Stimulated activated CD4-positive, alpha-beta T cell treated with anti-CD3 and anti-CD28 coated beads, Interleukin-4, amount 100 ng/mL, for 1 hour (primary cell): ENCODE measurements around the gene SPC24.

Experiments
- DNase-seq: peaks from one replicate; pipeline ENCODE4 v3.0.0-alpha.2; 2020

SPC24 gene

DNA sequence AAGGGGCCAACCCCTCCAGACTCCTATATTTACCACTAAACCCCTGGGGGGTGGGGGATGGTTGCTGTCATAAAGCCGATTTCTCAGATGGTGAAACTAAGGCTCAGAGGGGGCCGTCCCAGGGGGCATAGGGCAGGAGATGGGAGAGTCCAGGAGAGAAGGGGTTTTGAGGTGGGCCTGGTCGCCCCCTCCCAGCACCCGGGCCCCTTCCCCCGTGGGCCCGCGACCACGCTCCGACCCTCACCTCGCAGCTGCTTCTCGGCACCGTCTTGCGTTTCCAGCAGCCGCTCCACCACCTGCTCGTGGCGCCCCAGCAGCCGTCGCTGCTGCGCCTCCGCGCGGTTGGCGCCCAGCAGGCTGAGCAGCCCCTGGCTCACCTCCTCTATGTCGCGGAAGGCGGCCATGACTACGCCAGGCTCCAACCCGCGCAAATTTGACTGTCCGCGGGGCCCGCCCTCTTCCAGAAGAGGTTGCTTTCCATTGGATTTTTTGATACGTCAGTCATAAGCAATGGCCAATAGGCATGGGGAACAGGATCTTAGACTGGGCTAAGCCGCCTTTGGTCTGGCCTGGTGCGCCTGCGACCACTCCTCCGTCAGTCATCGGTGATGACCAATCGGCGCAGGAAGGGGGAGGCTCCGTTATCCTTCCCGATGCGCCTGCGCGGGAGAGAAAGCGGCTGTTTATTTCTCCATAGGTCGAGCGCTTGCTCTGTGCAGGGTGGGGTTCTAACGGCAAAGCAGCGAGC lies at the start of gene SPC24:
SPC24 (minus strand) TSS at position 410 of the 748 bp plus-strand sequence; CDS start at position 404, 6 bp downstream.
- peak; percentile 87 for DNase-seq

- DNase-seq = no peak
These were observed 49.4 kb upstream of the SPC24 start for GRCh38 chr19:11204943-11205349.

DNA sequence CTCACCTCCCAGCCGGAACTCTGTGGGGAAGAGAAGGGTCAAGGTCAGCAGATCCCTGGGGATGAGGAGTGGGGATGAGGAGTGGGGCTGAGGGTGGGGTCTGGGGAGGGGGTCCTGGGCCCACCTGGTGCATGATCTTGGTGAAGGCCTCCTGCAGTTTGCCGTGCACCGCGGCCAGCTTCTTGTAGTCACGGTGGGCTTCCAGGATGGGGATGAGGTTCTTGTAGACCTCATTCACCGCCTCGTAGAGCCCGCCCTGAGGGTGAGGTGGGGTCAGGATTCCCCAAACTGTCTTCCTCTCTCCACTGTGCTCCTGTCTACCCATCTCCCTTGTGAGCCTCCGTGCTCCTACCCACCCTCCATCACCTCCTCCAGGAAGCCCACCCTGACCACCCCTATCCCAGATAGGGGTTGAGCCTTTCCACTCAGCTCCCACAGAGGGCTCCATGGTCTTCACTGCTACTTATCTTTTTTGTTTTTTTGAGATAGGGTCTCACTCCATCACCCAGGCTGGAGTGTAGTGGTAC lies 48.6 kb upstream of the SPC24 start:
- no peak for DNase-seq

GRCh38 chr19:11203194-11204075 lies 47.9 kb upstream of the SPC24 start:
- peak; percentile 46 for DNase-seq

DNA sequence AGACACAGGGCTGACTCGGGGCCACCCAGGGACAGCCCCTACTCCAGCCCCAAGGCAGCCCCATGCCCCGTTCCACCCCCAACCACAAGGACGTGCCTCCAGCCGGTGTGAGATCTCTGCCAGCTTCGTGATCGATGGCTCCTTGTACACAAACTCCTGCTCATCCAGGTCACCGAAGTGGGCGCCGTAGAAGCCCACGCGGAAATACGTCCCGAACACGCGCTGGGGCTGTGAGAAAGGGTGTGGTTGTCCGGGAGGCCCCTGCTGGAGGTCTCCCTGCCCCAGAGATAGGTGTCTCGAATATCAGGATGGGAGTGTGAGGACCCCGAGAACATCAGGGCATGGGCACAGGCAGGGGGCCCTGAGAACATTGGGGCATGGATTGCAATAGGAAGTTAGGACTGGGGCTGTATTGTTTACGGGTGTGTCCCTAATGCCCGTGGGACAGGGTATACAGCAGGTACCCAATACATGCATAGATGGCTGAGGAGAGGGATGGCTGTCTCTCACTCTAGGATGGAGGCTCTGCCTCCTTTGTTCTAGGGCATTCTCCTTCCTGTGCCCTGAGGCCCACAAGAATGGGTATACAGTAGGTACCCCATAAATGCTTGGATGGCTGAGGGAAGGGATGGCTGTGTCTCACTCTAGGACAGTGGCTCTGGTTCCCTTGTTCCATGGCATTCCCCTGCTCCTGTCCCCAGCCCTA lies 47.1 kb upstream of the SPC24 start:
- no peak for DNase-seq

GRCh38 chr19:11201791-11202190 lies 46.2 kb upstream of the SPC24 start:
- no peak for DNase-seq

DNA sequence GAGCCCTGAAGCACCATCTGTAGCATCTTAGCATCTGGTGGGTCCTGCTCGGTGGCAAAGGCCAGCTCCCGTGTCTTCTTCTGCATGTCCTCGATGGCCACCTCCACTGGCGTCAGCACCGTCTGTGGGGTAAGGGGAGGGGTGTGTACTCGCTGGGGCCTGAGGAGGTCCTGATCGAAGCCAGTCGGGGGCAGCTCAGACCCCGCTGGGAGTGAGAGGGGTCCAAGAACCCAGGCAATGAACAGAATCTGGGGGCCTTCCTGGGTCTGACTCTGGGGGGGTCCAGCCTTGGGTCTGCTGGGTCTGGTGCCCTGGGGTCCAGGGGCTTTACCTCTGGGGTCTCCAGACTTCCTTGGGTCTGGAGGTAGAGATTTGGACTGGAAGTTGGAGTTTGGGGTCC lies 45.3 kb upstream of the SPC24 start:
- no peak for DNase-seq

DNA sequence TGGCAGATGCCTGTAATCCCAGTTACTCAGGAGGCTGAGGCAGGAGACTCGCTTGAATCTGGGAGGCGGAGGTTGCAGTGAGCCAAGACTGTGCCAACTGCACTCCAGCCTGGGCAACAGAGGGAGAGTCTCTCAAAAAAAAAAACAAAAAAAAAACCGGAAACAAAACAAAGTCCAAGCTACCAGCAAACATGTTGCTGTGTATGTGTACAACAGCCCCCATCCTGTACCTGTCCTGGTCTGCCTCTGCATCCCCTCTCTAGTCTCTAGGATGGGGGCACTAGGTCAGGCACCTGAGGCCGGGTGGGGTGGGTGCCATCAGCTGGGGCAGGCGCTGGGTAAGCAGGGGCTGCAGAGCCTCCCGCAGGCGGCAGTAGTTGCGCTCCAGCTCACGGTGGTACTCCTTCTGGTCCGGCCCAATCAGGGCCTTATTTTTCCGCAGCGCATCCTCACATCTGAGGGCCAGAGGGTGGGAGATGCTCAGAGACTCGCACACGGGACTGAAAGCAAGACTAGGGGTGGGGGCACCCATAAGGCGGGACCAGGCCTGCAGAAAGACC lies 44.5 kb upstream of the SPC24 start:
- no peak for DNase-seq

- DNase-seq = no peak
These were observed 43.9 kb upstream of the SPC24 start for GRCh38 chr19:11199517-11199916.

- no peak for DNase-seq
These were observed 43.3 kb upstream of the SPC24 start for GRCh38 chr19:11198769-11199424.

DNA sequence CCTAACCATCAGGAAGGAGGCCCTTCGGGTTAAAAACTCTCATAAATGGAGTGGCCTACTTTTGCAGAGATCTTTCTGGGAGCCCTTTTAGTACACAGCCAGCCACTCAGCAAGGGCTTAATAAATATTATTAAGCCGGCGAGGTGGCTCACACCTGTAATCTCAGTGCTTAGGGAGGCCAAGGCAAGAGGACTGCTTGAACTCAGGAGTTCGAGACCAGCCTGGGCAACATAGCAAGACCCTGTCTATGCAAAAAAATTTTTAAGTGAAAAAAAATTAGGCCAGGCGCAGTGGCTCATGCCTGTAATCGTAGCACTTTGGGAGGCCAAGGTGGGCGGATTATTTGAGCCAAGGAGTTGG lies 42.6 kb upstream of the SPC24 start:
- no peak for DNase-seq

- DNase-seq = peak; percentile 71
These were observed 42.0 kb upstream of the SPC24 start, which contains the start of gene KANK2 for GRCh38 chr19:11197291-11198174. Gene KANK2, minus strand, starts transcription at chr19:11197545. Its CDS starts 3,034 bp downstream, at chr19:11194511.

- no peak for DNase-seq
These were observed 41.1 kb upstream of the SPC24 start for GRCh38 chr19:11196406-11197287.

DNA sequence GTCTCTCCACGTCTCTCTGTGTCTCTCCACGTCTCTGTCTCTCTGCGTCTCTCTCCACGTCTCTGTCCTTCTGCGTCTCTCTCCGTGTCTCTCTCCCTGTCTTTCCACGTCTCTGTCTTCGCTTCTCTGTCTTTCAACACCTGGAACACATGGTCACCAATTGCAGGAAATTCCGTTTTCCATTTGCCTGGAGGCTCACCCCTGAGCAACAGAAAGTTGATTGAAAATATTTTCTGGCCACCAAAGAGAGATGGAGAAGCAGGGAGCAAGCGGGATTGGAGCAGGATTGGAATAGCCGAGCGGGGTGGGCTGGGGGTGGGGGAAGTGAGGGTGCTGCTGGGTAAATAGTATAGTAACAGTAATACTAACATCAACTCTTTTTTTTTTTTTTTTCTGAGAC lies 40.1 kb upstream of the SPC24 start:
- DNase-seq = no peak

GRCh38 chr19:11194656-11195558 lies 39.3 kb upstream of the SPC24 start:
- DNase-seq = no peak

- DNase-seq = no peak
These were observed 38.6 kb upstream of the SPC24 start for GRCh38 chr19:11194173-11194572.

GRCh38 chr19:11192957-11193939 lies 37.7 kb upstream of the SPC24 start:
- DNase-seq = no peak

GRCh38 chr19:11191934-11192333 lies 36.4 kb upstream of the SPC24 start:
- no peak for DNase-seq
